IPS DF 6.9 (cell line): ENCODE measurements around the gene NUAK2.

ENCODE experiments used
- DNase-seq: peaks from one replicate; pipeline ENCODE4 v3.0.0-alpha.2; 2013; ENCODE audit warnings: low read depth, low spot score
- H3K27ac ChIP-seq: one replicate; pipeline ENCODE4 v1.5.1; 2013; ENCODE audit warnings: low read length, control low read depth
- H3K27me3 ChIP-seq: 2 replicates; pipeline ENCODE4 v1.6.1; 2013; ENCODE audit warnings: mild to moderate bottlenecking, low read length; ENCODE audit not compliant: control insufficient read depth, insufficient read depth
- H3K36me3 ChIP-seq: 2 replicates; pipeline ENCODE4 v1.6.1; 2013; ENCODE audit warnings: low read length; ENCODE audit not compliant: control insufficient read depth, insufficient read depth
- H3K4me1 ChIP-seq: 2 replicates; pipeline ENCODE4 v1.6.1; 2013; ENCODE audit warnings: low read length; ENCODE audit not compliant: control insufficient read depth, insufficient read depth
- H3K4me3 ChIP-seq: 2 replicates; pipeline ENCODE4 v1.5.1; 2013; ENCODE audit warnings: mild to moderate bottlenecking, low read length
- H3K9me3 ChIP-seq: 2 replicates; pipeline ENCODE4 v1.6.1; 2013; ENCODE audit warnings: low read length, inconsistent platforms; ENCODE audit not compliant: control insufficient read depth, insufficient read depth
- WGBS: extraction: QIAGEN DNeasy Blood & Tissue Kit; methylation state at CpG from one replicate; pipeline ENCODE4 v1.1.7; 2013; ENCODE audit warnings: mixed read lengths, missing lambda C conversion rate; ENCODE audit not compliant: insufficient read length, insufficient coverage; 5-methylcytosine and 5-hydroxymethylcytosine counted together

Gene NUAK2

GRCh38 chr1:205335692-205336091 lies 14.1 kb upstream of the NUAK2 start:
- Histone ChIP-seq H3K36me3 (no peaks in the 10 kb centered on the region), H3K4me3 (no peak overlapping the region), H3K9me3 (no peaks in the 10 kb centered on the region), H3K27me3 (peaks cover 1% of the 10 kb centered on the region; the same call in 1 of the 2 replicates), H3K4me1 (0 out of 2 replicates have a peak, but pooled peaks cover 4% of the 10 kb centered on the region), H3K27ac (no peak overlapping the region)
- DNase-seq: peak; percentile 78
- WGBS: no CpG with 5 or more reads among the region's 4 CpGs

GRCh38 chr1:205332015-205332791 lies 10.7 kb upstream of the NUAK2 start:
- Histone ChIP-seq H3K4me1 (peaks cover 3% of the 10 kb centered on the region), H3K9me3 (no peaks in the 10 kb centered on the region), H3K27ac (no peak overlapping the region), H3K27me3 (no peaks in the 10 kb centered on the region), H3K4me3 (no peak overlapping the region), H3K36me3 (no peaks in the 10 kb centered on the region)
- WGBS: no CpG with 5 or more reads among the region's 11 CpGs
- DNase-seq: no peak

- WGBS: no CpG with 5 or more reads among the region's 2 CpGs
- Histone ChIP-seq H3K27me3 (no peaks in the 10 kb centered on the region), H3K9me3 (no peaks in the 10 kb centered on the region), H3K4me3 (no peak overlapping the region), H3K27ac (no peak overlapping the region), H3K36me3 (no peaks in the 10 kb centered on the region), H3K4me1 (peaks cover 3% of the 10 kb centered on the region)
- DNase-seq: no peak
Measured at GRCh38 chr1:205330150-205330549, 8.6 kb upstream of the NUAK2 start.

- no peaks in the 10 kb centered on the region for H3K27me3 ChIP-seq
- H3K4me3 ChIP-seq: no peak overlapping the region
- no peak for DNase-seq
- H3K9me3 ChIP-seq: no peaks in the 10 kb centered on the region
- WGBS: no CpG with 5 or more reads among the region's 5 CpGs
- H3K36me3 ChIP-seq: no peaks in the 10 kb centered on the region
- no peak overlapping the region for H3K27ac ChIP-seq
- peaks cover 7% of the 10 kb centered on the region for H3K4me1 ChIP-seq
Measured at GRCh38 chr1:205329719-205330118, 8.2 kb upstream of the NUAK2 start.

- Histone ChIP-seq H3K27ac (no peak overlapping the region), H3K36me3 (no peaks in the 10 kb centered on the region), H3K27me3 (no peaks in the 10 kb centered on the region), H3K9me3 (no peaks in the 10 kb centered on the region), H3K4me1 (peaks cover 8% of the 10 kb centered on the region), H3K4me3 (no peak overlapping the region)
- DNase-seq: no peak
- no CpG with 5 or more reads among the region's 4 CpGs for WGBS
Measured at GRCh38 chr1:205328476-205328875, 6.9 kb upstream of the NUAK2 start.

GRCh38 chr1:205326812-205327466 lies 5.4 kb upstream of the NUAK2 start:
- H3K4me3 ChIP-seq: no peak overlapping the region
- no peaks in the 10 kb centered on the region for H3K9me3 ChIP-seq
- H3K36me3 ChIP-seq: no peaks in the 10 kb centered on the region
- no CpG with 5 or more reads among the region's 11 CpGs for WGBS
- no peak for DNase-seq
- peaks cover 8% of the 10 kb centered on the region for H3K4me1 ChIP-seq
- no peak overlapping the region for H3K27ac ChIP-seq
- H3K27me3 ChIP-seq: no peaks in the 10 kb centered on the region

GRCh38 chr1:205325334-205325884 lies 3.9 kb upstream of the NUAK2 start:
- H3K27ac ChIP-seq: no peak overlapping the region
- WGBS: no CpG with 5 or more reads among the region's 6 CpGs
- DNase-seq: peak; percentile 84
- H3K36me3 ChIP-seq: no peaks in the 10 kb centered on the region
- H3K4me1 ChIP-seq: peaks cover 9% of the 10 kb centered on the region
- H3K27me3 ChIP-seq: no peaks in the 10 kb centered on the region
- H3K4me3 ChIP-seq: no peak overlapping the region
- no peaks in the 10 kb centered on the region for H3K9me3 ChIP-seq

- no CpG with 5 or more reads among the region's 6 CpGs for WGBS
- Histone ChIP-seq H3K27me3 (no peaks in the 10 kb centered on the region), H3K36me3 (no peaks in the 10 kb centered on the region), H3K27ac (no peak overlapping the region), H3K9me3 (no peaks in the 10 kb centered on the region), H3K4me3 (no peak overlapping the region), H3K4me1 (peaks cover 9% of the 10 kb centered on the region)
- no peak for DNase-seq
Measured at GRCh38 chr1:205324781-205325180, 3.2 kb upstream of the NUAK2 start.

- no CpG with 5 or more reads among the region's 6 CpGs for WGBS
- no peaks in the 10 kb centered on the region for H3K9me3 ChIP-seq
- H3K4me1 ChIP-seq: peaks cover 11% of the 10 kb centered on the region; the same call in 1 of the 2 replicates
Measured at GRCh38 chr1:205323794-205324193, 2.2 kb upstream of the NUAK2 start.

GRCh38 chr1:205321959-205322283 lies 376 bp upstream of the NUAK2 start:
- DNase-seq: no peak
- no CpG with 5 or more reads among the region's 5 CpGs for WGBS
- Histone ChIP-seq H3K9me3 (no peaks in the 10 kb centered on the region), H3K4me1 (peaks cover 22% of the 10 kb centered on the region), H3K27me3 (no peaks in the 10 kb centered on the region), H3K36me3 (no peaks in the 10 kb centered on the region), H3K4me3 (no peak overlapping the region), H3K27ac (no peak overlapping the region)

More at GRCh38 chr1:205323794-205324193, 2.2 kb upstream of the NUAK2 start:
- H3K27ac ChIP-seq: no peak overlapping the region
- H3K27me3 ChIP-seq: no peaks in the 10 kb centered on the region
- no peak overlapping the region for H3K4me3 ChIP-seq
- no peak for DNase-seq
- H3K36me3 ChIP-seq: no peaks in the 10 kb centered on the region
